Glutamatergic neuron (in vitro differentiated cells): ENCODE measurements around the gene ATP2B2. TPM values are rescaled to one million over a fixed set of nuclear protein-coding genes. Genes with fewer than 3 reads are reported as not detected.

Experiments used
- DNase-seq: peaks from one replicate; pipeline ENCODE4 v3.0.0; 2022
- H3K27ac Mint-ChIP-seq: one replicate; pipeline ENCODE4 v1.8.0; 2020; ENCODE audit warnings: mild to moderate bottlenecking, mixed read lengths, inconsistent platforms; ENCODE audit not compliant: unreplicated experiment
- H3K27me3 Mint-ChIP-seq: one replicate; pipeline ENCODE4 v1.8.0; 2020; ENCODE audit warnings: mild to moderate bottlenecking, moderate library complexity, mixed read lengths, inconsistent platforms; ENCODE audit not compliant: unreplicated experiment
- H3K36me3 Mint-ChIP-seq: one replicate; pipeline ENCODE4 v1.8.0; 2020; ENCODE audit warnings: mild to moderate bottlenecking, mixed read lengths, inconsistent platforms; ENCODE audit not compliant: unreplicated experiment
- H3K4me1 Mint-ChIP-seq: one replicate; pipeline ENCODE4 v1.8.0; 2020; ENCODE audit warnings: mild to moderate bottlenecking, low read depth, mixed read lengths, inconsistent platforms; ENCODE audit not compliant: unreplicated experiment
- H3K4me3 Mint-ChIP-seq: one replicate; pipeline ENCODE4 v1.8.0; 2020; ENCODE audit warnings: mild to moderate bottlenecking, mixed read lengths, inconsistent platforms; ENCODE audit not compliant: unreplicated experiment
- H3K9me3 Mint-ChIP-seq: one replicate; pipeline ENCODE4 v1.8.0; 2020; ENCODE audit warnings: mild to moderate bottlenecking, moderate library complexity, mixed read lengths, inconsistent platforms; ENCODE audit not compliant: unreplicated experiment
- CTCF ChIP-seq: fragments of 200-600 bp; sonication (generic); IDR thresholded peaks from one replicate; pipeline ENCODE4 v1.5.0; 2021; ENCODE audit not compliant: partially characterized antibody, unreplicated experiment
- total RNA-seq: library from RNA; stranded (reverse); fragmentation: NEBNext Ultra II Directional; extraction: Animal tissue kit (Norgen Biotek cat#: 25700); gene quantifications from one replicate; pipeline ENCODE4 v1.2.1, GENCODE V29; 2021; ENCODE audit not compliant: unreplicated experiment

The ATP2B2 gene
- total RNA-seq, 1 donor from 2014 or later: 31.2 TPM

DNA sequence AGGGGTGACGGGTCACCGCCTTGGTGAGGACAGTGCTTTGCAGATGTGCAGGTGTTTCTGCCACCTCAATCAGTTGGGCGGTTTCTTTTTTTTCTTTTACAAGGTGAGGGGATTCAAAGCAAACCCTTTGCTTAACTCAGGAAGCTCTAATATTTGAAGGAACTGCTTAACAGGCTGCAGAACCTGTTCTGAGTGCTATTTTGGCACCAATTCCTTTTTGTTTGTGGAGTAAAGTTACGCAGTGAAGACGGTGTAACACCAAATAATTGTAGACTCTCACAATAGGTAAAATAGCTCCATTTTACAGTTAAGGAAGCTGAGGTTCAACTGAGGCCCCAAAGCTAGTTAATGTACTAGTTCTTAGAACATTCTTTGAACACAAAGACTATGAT lies 219.3 kb downstream of the ATP2B2 start:
- Mint-ChIP-seq H3K4me1 (peaks cover 6% of the 10 kb centered on the region), H3K9me3 (peaks cover 4% of the 10 kb centered on the region), H3K27ac (no peak overlapping the region), H3K27me3 (peaks cover 2% of the 10 kb centered on the region), H3K4me3 (no peak overlapping the region), H3K36me3 (no peaks in the 10 kb centered on the region)
- DNase-seq: no peak
- TF ChIP-seq CTCF: no peak

- no peak for TF ChIP-seq CTCF
- no peak for DNase-seq
- Mint-ChIP-seq H3K4me1 (peaks cover 6% of the 10 kb centered on the region), H3K9me3 (peaks cover 1% of the 10 kb centered on the region), H3K36me3 (no peaks in the 10 kb centered on the region), H3K27me3 (peaks cover 2% of the 10 kb centered on the region), H3K27ac (no peak overlapping the region), H3K4me3 (no peak overlapping the region)
These were observed 219.9 kb downstream of the ATP2B2 start for GRCh38 chr3:10285272-10286132.

DNA sequence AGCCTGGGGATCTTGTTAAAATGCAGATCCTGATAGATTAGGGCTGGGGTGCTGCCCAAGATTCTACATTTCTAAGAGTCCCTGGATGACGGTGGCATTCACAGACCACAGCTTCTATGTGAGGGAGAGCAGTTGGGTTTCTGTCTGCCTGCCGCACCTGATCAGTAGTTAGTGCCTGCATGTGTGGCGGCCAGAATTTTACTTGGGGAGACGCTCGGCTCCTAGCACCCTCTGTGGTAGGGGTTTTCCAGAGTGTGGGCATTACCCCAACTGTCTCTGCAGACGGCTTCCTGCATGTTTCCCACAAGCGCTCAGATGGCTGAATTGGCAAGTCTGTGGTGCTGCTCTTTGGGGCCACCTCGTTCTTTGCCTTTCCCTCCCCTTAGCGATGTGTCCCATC lies 220.9 kb downstream of the ATP2B2 start:
- no peak overlapping the region for H3K27ac Mint-ChIP-seq
- H3K4me1 Mint-ChIP-seq: no peaks in the 10 kb centered on the region
- no peak for DNase-seq
- no peaks in the 10 kb centered on the region for H3K36me3 Mint-ChIP-seq
- no peaks in the 10 kb centered on the region for H3K9me3 Mint-ChIP-seq
- H3K27me3 Mint-ChIP-seq: peaks cover 2% of the 10 kb centered on the region
- H3K4me3 Mint-ChIP-seq: no peak overlapping the region
- no peak for TF ChIP-seq CTCF

DNA sequence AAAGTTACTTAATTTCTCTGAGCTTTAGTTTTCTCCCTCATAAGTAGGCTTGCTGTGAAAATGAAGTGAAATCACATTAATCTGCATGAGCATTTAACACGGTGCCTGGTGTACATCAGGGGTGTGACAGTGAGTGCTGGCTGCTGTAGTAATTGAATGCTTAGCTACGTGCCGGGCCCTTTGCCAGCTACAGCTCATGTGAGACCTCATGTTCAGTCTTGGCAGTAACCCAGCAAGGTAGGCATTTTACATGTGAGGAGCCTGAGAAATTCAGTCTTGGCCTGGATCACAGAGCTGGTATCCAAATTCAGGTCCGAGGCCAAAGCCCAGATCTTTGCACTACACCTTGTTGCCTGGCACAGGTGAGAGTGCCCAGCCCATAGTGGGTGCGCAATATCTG lies 221.7 kb downstream of the ATP2B2 start:
- no peak overlapping the region for H3K4me3 Mint-ChIP-seq
- peaks cover 2% of the 10 kb centered on the region for H3K27me3 Mint-ChIP-seq
- no peak for DNase-seq
- H3K4me1 Mint-ChIP-seq: no peaks in the 10 kb centered on the region
- TF ChIP-seq CTCF: no peak
- H3K9me3 Mint-ChIP-seq: no peaks in the 10 kb centered on the region
- H3K36me3 Mint-ChIP-seq: no peaks in the 10 kb centered on the region
- H3K27ac Mint-ChIP-seq: no peak overlapping the region

GRCh38 chr3:10281951-10282350 lies 223.4 kb downstream of the ATP2B2 start:
- Mint-ChIP-seq H3K27ac (no peak overlapping the region), H3K4me1 (no peaks in the 10 kb centered on the region), H3K4me3 (no peak overlapping the region), H3K27me3 (no peaks in the 10 kb centered on the region), H3K9me3 (no peaks in the 10 kb centered on the region), H3K36me3 (no peaks in the 10 kb centered on the region)
- TF ChIP-seq CTCF: no peak
- DNase-seq: no peak
